IMR-90 (cell line): ENCODE measurements around the gene PARP6. TPM values are rescaled to one million over a fixed set of nuclear protein-coding genes. Genes with fewer than 3 reads are reported as not detected.
A peak's percentile ranks its signal among the peaks of the same experiment; 100 is the strongest.

ENCODE experiments used
- ATAC-seq: fragments of 200-7000 bp; cut with Tn5 transposase; 2 replicates; pipeline ENCODE4 v1.9.1; 2020; ENCODE audit warnings: low read depth, mild to moderate bottlenecking, moderate library complexity
- BruUV-seq: library from RNA; stranded (reverse); fragments of 400-500 nt; replicated peaks from 2 replicates; lab custom pipeline; 2021; lab: Mats Ljungman, UMichigan
- CTCF ChIA-PET: fragments of 300-600 bp; formaldehyde crosslinking; extraction: SDS; loops from one replicate; lab custom pipeline; 2021; ENCODE audit warnings: antibody characterized with exemption; lab: Yijun Ruan, JAX
- POLR2A ChIA-PET: fragments of 300-600 bp; sonication (Branson Sonifier 250); formaldehyde crosslinking; loops from one replicate; lab custom pipeline; 2022; ENCODE audit warnings: antibody characterized with exemption; ENCODE audit not compliant: unreplicated experiment; lab: Charles Lee
- DNase-seq: peaks from one replicate; pipeline ENCODE4 v3.0.0; 2013
- H2AFZ ChIP-seq: replicated peaks from 2 replicates; pipeline ENCODE3; 2013; ENCODE audit warnings: low read length, mild to moderate bottlenecking; ENCODE audit not compliant: poor library complexity
- H2AK5ac ChIP-seq: 2 replicates; pipeline ENCODE4 v1.6.1; 2013; ENCODE audit warnings: low read depth, low read length, inconsistent platforms
- H2AK9ac ChIP-seq: replicated peaks from 2 replicates; pipeline ENCODE3; 2013; ENCODE audit warnings: mild to moderate bottlenecking, low read depth, low read length, moderate library complexity; ENCODE audit not compliant: poor library complexity
- H2BK120ac ChIP-seq: 2 replicates; pipeline ENCODE4 v1.6.1; 2013; ENCODE audit warnings: low read depth, low read length, inconsistent platforms
- H2BK15ac ChIP-seq: 3 replicates; pipeline ENCODE4 v1.6.1; 2013; ENCODE audit warnings: low read depth, low read length, inconsistent platforms
- H2BK20ac ChIP-seq: 2 replicates; pipeline ENCODE4 v1.6.1; 2013; ENCODE audit warnings: low read depth, mild to moderate bottlenecking, inconsistent platforms, low read length, moderate library complexity
- H2BK5ac ChIP-seq: 2 replicates; pipeline ENCODE4 v1.6.1; 2013; ENCODE audit warnings: mild to moderate bottlenecking, low read depth, low read length, inconsistent platforms; ENCODE audit not compliant: poor library complexity, severe bottlenecking
- H3K14ac ChIP-seq: replicated peaks from 2 replicates; pipeline ENCODE4 v1.6.1; 2013; ENCODE audit warnings: low read depth, low read length, inconsistent platforms
- H3K18ac ChIP-seq: 2 replicates; pipeline ENCODE4 v1.6.1; 2013; ENCODE audit warnings: low read depth, low read length, control low read depth
- H3K23ac ChIP-seq: 2 replicates; pipeline ENCODE4 v1.6.1; 2013; ENCODE audit warnings: low read depth, low read length, inconsistent platforms
- H3K27ac ChIP-seq: 2 replicates; pipeline ENCODE4 v1.5.1; 2013; ENCODE audit warnings: mild to moderate bottlenecking, control low read depth, low read length; ENCODE audit not compliant: insufficient read depth
- H3K27me3 ChIP-seq: 2 replicates; pipeline ENCODE4 v1.6.1; 2013; ENCODE audit warnings: low read length; ENCODE audit not compliant: control insufficient read depth, insufficient read depth
- H3K36me3 ChIP-seq: 2 replicates; pipeline ENCODE4 v1.6.1; 2013; ENCODE audit warnings: low read length, mixed read lengths; ENCODE audit not compliant: control insufficient read depth, insufficient read depth
- H3K4ac ChIP-seq: 2 replicates; pipeline ENCODE4 v1.6.1; 2013; ENCODE audit warnings: low read depth, low read length, inconsistent platforms
- H3K4me1 ChIP-seq: 2 replicates; pipeline ENCODE4 v1.6.1; 2013; ENCODE audit warnings: low read length, mixed read lengths; ENCODE audit not compliant: control insufficient read depth, insufficient read depth
- H3K4me2 ChIP-seq: 2 replicates; pipeline ENCODE4 v1.6.1; 2013; ENCODE audit warnings: low read depth, mild to moderate bottlenecking, control low read depth, low read length, moderate library complexity
- H3K4me3 ChIP-seq: 2 replicates; pipeline ENCODE4 v1.5.1; 2013; ENCODE audit warnings: low read depth, mild to moderate bottlenecking, control low read depth, low read length, moderate library complexity; ENCODE audit not compliant: insufficient read depth
- H3K56ac ChIP-seq: 2 replicates; pipeline ENCODE4 v1.6.1; 2013; ENCODE audit warnings: low read length, inconsistent platforms; ENCODE audit not compliant: insufficient read depth; ENCODE audit errors: extremely low read depth
- H3K79me1 ChIP-seq, 2 experiments: 2 replicates each; pipeline ENCODE4 v1.6.1; 2013; ENCODE audit warnings: low read length in 2 of 2, inconsistent platforms in 1 of 2, low read depth in 1 of 2
- H3K9ac ChIP-seq: 2 replicates; pipeline ENCODE4 v1.6.1; 2013; ENCODE audit warnings: low read depth, low read length, control low read depth
- H3K9me1 ChIP-seq: 2 replicates; pipeline ENCODE4 v1.6.1; 2013; ENCODE audit warnings: low read length, inconsistent platforms; ENCODE audit not compliant: insufficient read depth
- H3K9me3 ChIP-seq: 2 replicates; pipeline ENCODE4 v1.6.1; 2013; ENCODE audit warnings: low read length; ENCODE audit not compliant: control insufficient read depth, insufficient read depth
- H4K20me1 ChIP-seq: 2 replicates; pipeline ENCODE4 v1.6.1; 2013; ENCODE audit warnings: low read length, inconsistent platforms; ENCODE audit not compliant: insufficient read depth
- H4K5ac ChIP-seq: 2 replicates; pipeline ENCODE4 v1.6.1; 2013; ENCODE audit warnings: mild to moderate bottlenecking, low read depth, low read length, control low read depth
- H4K8ac ChIP-seq, 2 experiments: 2 replicates each; pipeline ENCODE4 v1.6.1; 2013; ENCODE audit warnings: low read depth in 2 of 2, low read length in 2 of 2, control low read depth in 1 of 2, inconsistent platforms in 1 of 2
- H4K91ac ChIP-seq: 2 replicates; pipeline ENCODE4 v1.6.1; 2013; ENCODE audit warnings: low read depth, low read length, inconsistent platforms; ENCODE audit not compliant: insufficient read depth
- BHLHE40 ChIP-seq: fragments of 150-350 bp; IDR thresholded peaks from 2 replicates; pipeline ENCODE4 v1.6.1; 2016; ENCODE audit warnings: mild to moderate bottlenecking, low read depth, low read length
- CEBPB ChIP-seq: IDR thresholded peaks from 2 replicates; pipeline ENCODE4 v1.6.1; 2012; ENCODE audit warnings: low read depth, low read length, improper control_type of control experiment
- CHD1 ChIP-seq: IDR thresholded peaks from 2 replicates; pipeline ENCODE4 v1.6.1; 2012; ENCODE audit warnings: low read depth, low read length, improper control_type of control experiment
- ELK1 ChIP-seq: fragments of 150-350 bp; IDR thresholded peaks from 2 replicates; pipeline ENCODE4 v1.6.1; 2016; ENCODE audit warnings: low read depth, mild to moderate bottlenecking, low read length, moderate library complexity, borderline replicate concordance
- FOS ChIP-seq: fragments of 150-350 bp; IDR thresholded peaks from 2 replicates; pipeline ENCODE4 v1.6.1; 2016; ENCODE audit warnings: low read depth, low read length
- MAFK ChIP-seq: IDR thresholded peaks from 2 replicates; pipeline ENCODE4 v1.6.1; 2012; ENCODE audit warnings: low read depth, low read length, improper control_type of control experiment
- MAZ ChIP-seq: IDR thresholded peaks from 2 replicates; pipeline ENCODE4 v1.6.1; 2012; ENCODE audit warnings: low read depth, mild to moderate bottlenecking, low read length, improper control_type of control experiment, moderate library complexity, borderline replicate concordance
- NFE2L2 ChIP-seq: fragments of 150-350 bp; IDR thresholded peaks from 2 replicates; pipeline ENCODE4 v1.6.1; 2016; ENCODE audit warnings: low read depth, mild to moderate bottlenecking, low read length
- RAD21 ChIP-seq: IDR thresholded peaks from 2 replicates; pipeline ENCODE4 v1.6.1; 2012; ENCODE audit warnings: low read length, improper control_type of control experiment
- RCOR1 ChIP-seq: IDR thresholded peaks from 2 replicates; pipeline ENCODE4 v1.6.1; 2012; ENCODE audit warnings: mild to moderate bottlenecking, low read length, improper control_type of control experiment; ENCODE audit not compliant: insufficient replicate concordance
- RFX5 ChIP-seq: IDR thresholded peaks from 2 replicates; pipeline ENCODE4 v1.8.0; 2012; ENCODE audit warnings: low read depth, mild to moderate bottlenecking, low read length, moderate library complexity
- WGBS, 2 experiments: methylation state at CpG; one replicate each; pipeline versions ENCODE4 v1.1.5 to v1.1.7; 2013; ENCODE audit warnings: missing lambda C conversion rate in 2 of 2; ENCODE audit not compliant: insufficient read length in 1 of 2; ENCODE audit errors: extremely low coverage in 2 of 2; 5-methylcytosine and 5-hydroxymethylcytosine counted together
- dilution Hi-C: fragments of 300-500 bp; cut with HindIII; formaldehyde crosslinking; loops from one replicate; pipeline ENCODE4 v1.14.3; 2018; ENCODE audit warnings: low sequenced_read_pairs; ENCODE audit not compliant: unreplicated experiment
- in situ Hi-C: fragments of 300-500 bp; cut with MboI; formaldehyde crosslinking; loops from 3 replicates; pipeline ENCODE4 v1.14.3; 2019; ENCODE audit warnings: low sequenced_read_pairs, inconsistent platforms, mixed read lengths
- intact Hi-C: fragments of 100-400 bp; cut with micrococcal nuclease; formaldehyde crosslinking; loops from 2 replicates; pipeline ENCODE4 v1.10.0; 2022
- polyA plus RNA-seq, 3 experiments: library from polyadenylated mRNA; depleted of rRNA; stranded (reverse); fragments of >200 nt; gene quantifications; 2 replicates each; pipeline ENCODE4 v1.2.3, GENCODE V29; 2012; ENCODE audit warnings: low replicate concordance in 1 of 3
- total RNA-seq: library from RNA; depleted of rRNA; stranded (reverse); fragments of >200 nt; gene quantifications from 2 replicates; pipeline ENCODE4 v1.2.3, GENCODE V29; 2012
- TF ChIP-seq, protein P1 (sequence below): conservative IDR thresholded peaks from 2 replicates; pipeline ENCODE4 v1.5.1; 2012; ENCODE audit warnings: mild to moderate bottlenecking, low read depth, low read length, improper control_type of control experiment
- TF ChIP-seq, protein P2 (sequence below): fragments of 150-350 bp; IDR thresholded peaks from 2 replicates; pipeline ENCODE4 v1.6.1; 2017; ENCODE audit warnings: mild to moderate bottlenecking, antibody characterized with exemption, low read length, low read depth

PARP6 gene
- total and polyA plus RNA-seq, 2 of the 4 experiments (the other 2 are of a cell fraction): 13.4 to 45.1 TPM

- Histone ChIP-seq H3K23ac (peak overlapping the region; percentile 100), H4K8ac (peak overlapping the region; percentile 91 to 99), H3K4me1 (peaks cover 15% of the 10 kb centered on the region), H3K14ac (peak overlapping the region; percentile 100), H2AK5ac (peak overlapping the region; percentile 100), H4K91ac (peak overlapping the region; percentile 99), H3K4ac (peak overlapping the region; percentile 100), H3K18ac (peak overlapping the region; percentile 95), H3K36me3 (peaks cover 14% of the 10 kb centered on the region), H3K79me1 (peaks cover 15 to 36% of the 10 kb centered on the region in 2 experiments; a peak in 3 of 4 replicates), H4K20me1 (no peaks in the 10 kb centered on the region), H2BK120ac (peak overlapping the region; percentile 99), H4K5ac (peak overlapping the region; percentile 94), H2AFZ (peak overlapping the region; percentile 16), H2BK5ac (peak overlapping the region; percentile 98), H3K27me3 (no peaks in the 10 kb centered on the region), H2BK15ac (peak overlapping the region; percentile 97), H3K4me2 (peak overlapping the region; percentile 87), H3K4me3 (peak overlapping the region; percentile 39; the same call in 1 of the 2 replicates), H2BK20ac (peak overlapping the region; percentile 99), H3K56ac (peak overlapping the region; percentile 99), H3K9me3 (no peaks in the 10 kb centered on the region), H2AK9ac (peak overlapping the region; percentile 98), H3K9me1 (peaks cover 26% of the 10 kb centered on the region), H3K9ac (peak overlapping the region; percentile 83), H3K27ac (peak overlapping the region; percentile 94)
- CTCF ChIA-PET: interaction anchor here (1.0 kb wide), 1 partner anchor 10 kb away, joined by 3 read pairs; no protein-coding TSS in a partner anchor
- WGBS, 2 experiments: no CpG with 5 or more reads among the region's 3 CpGs
- POLR2A ChIA-PET: interaction anchor here (1.1 to 1.2 kb wide), 2 partner anchors 10 to 42 kb away, joined by 3 to 12 read pairs; no protein-coding TSS in a partner anchor
- dilution Hi-C loops (no loop called here), in situ Hi-C loops (no loop called here), intact Hi-C loops (no loop called here)
- no TSS peak for BruUV-seq
- ATAC-seq (peak; percentile 95), DNase-seq (peak; percentile 98)
- TF ChIP-seq FOS (peak; percentile 81), RFX5 (no peak), RCOR1 (no peak), MAFK (peak; percentile 73), BHLHE40 (peak; percentile 35; the same call in 1 of the 2 replicates), ELK1 (no peak), CHD1 (no peak), RAD21 (no peak), NFE2L2 (peak; percentile 97), MAZ (peak; percentile 74; the same call in 1 of the 2 replicates), CEBPB (peak; percentile 90)
- TF ChIP-seq, protein P1, sequence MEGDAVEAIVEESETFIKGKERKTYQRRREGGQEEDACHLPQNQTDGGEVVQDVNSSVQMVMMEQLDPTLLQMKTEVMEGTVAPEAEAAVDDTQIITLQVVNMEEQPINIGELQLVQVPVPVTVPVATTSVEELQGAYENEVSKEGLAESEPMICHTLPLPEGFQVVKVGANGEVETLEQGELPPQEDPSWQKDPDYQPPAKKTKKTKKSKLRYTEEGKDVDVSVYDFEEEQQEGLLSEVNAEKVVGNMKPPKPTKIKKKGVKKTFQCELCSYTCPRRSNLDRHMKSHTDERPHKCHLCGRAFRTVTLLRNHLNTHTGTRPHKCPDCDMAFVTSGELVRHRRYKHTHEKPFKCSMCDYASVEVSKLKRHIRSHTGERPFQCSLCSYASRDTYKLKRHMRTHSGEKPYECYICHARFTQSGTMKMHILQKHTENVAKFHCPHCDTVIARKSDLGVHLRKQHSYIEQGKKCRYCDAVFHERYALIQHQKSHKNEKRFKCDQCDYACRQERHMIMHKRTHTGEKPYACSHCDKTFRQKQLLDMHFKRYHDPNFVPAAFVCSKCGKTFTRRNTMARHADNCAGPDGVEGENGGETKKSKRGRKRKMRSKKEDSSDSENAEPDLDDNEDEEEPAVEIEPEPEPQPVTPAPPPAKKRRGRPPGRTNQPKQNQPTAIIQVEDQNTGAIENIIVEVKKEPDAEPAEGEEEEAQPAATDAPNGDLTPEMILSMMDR: no peak
- TF ChIP-seq, protein P2, sequence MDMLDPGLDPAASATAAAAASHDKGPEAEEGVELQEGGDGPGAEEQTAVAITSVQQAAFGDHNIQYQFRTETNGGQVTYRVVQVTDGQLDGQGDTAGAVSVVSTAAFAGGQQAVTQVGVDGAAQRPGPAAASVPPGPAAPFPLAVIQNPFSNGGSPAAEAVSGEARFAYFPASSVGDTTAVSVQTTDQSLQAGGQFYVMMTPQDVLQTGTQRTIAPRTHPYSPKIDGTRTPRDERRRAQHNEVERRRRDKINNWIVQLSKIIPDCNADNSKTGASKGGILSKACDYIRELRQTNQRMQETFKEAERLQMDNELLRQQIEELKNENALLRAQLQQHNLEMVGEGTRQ: no peak
Observed at GRCh38 chr15:72237029-72237852, 35.1 kb downstream of the PARP6 start.
